ENCODE results near the gene SCAMP1.

SCAMP1 gene

GRCh38 chr5:78326930-78327329 lies 33.5 kb upstream of the SCAMP1 start:
- Mint-ChIP-seq H3K9me3 (no peaks in the 10 kb centered on the region), H3K27me3 (ENCODE audit: low read depth) (no peaks in the 10 kb centered on the region), H3K4me3 (no peak overlapping the region), H3K4me1 (no peaks in the 10 kb centered on the region), H3K36me3 (ENCODE audit: low read depth) (no peaks in the 10 kb centered on the region), H3K27ac (no peak overlapping the region)
- TF ChIP-seq CTCF (IDR thresholded peaks at IDR 0.05; ENCODE audit: unreplicated experiment in 3 of 3) = no peak

- H3K9me3 Mint-ChIP-seq = no peaks in the 10 kb centered on the region
Measured at GRCh38 chr5:78327761-78328510, 32.5 kb upstream of the SCAMP1 start.

GRCh38 chr5:78328585-78329173 lies 31.7 kb upstream of the SCAMP1 start:
- no peak overlapping the region for H3K4me3 Mint-ChIP-seq
- H3K27ac Mint-ChIP-seq = peak overlapping the region in 1 of 3 experiments; percentile 6
- TF ChIP-seq CTCF (IDR thresholded peaks at IDR 0.05; ENCODE audit: unreplicated experiment in 3 of 3) = no peak
- no peaks in the 10 kb centered on the region for H3K4me1 Mint-ChIP-seq
- no peaks in the 10 kb centered on the region for H3K27me3 Mint-ChIP-seq (ENCODE audit: low read depth)
- H3K9me3 Mint-ChIP-seq = no peaks in the 10 kb centered on the region
- H3K36me3 Mint-ChIP-seq (ENCODE audit: low read depth) = no peaks in the 10 kb centered on the region

More at GRCh38 chr5:78327761-78328510, 32.5 kb upstream of the SCAMP1 start:
- H3K27me3 Mint-ChIP-seq (ENCODE audit: low read depth) = no peaks in the 10 kb centered on the region
- no peaks in the 10 kb centered on the region for H3K4me1 Mint-ChIP-seq
- TF ChIP-seq CTCF (IDR thresholded peaks at IDR 0.05; ENCODE audit: unreplicated experiment in 3 of 3) = no peak
- H3K4me3 Mint-ChIP-seq = no peak overlapping the region
- H3K27ac Mint-ChIP-seq = no peak overlapping the region
- no peaks in the 10 kb centered on the region for H3K36me3 Mint-ChIP-seq (ENCODE audit: low read depth)

- peaks cover 6% of the 10 kb centered on the region for H3K4me1 Mint-ChIP-seq
- no peaks in the 10 kb centered on the region for H3K36me3 Mint-ChIP-seq (ENCODE audit: low read depth)
- no peak overlapping the region for H3K4me3 Mint-ChIP-seq
- H3K27ac Mint-ChIP-seq = no peak overlapping the region
- peaks cover 8% of the 10 kb centered on the region for H3K9me3 Mint-ChIP-seq
- TF ChIP-seq CTCF (IDR thresholded peaks at IDR 0.05; ENCODE audit: unreplicated experiment in 3 of 3) = no peak
- no peaks in the 10 kb centered on the region for H3K27me3 Mint-ChIP-seq (ENCODE audit: low read depth)
Measured at GRCh38 chr5:78331523-78332080, 28.8 kb upstream of the SCAMP1 start.

GRCh38 chr5:78334811-78335210 lies 25.6 kb upstream of the SCAMP1 start:
- Mint-ChIP-seq H3K4me1 (peaks cover 6% of the 10 kb centered on the region), H3K4me3 (no peak overlapping the region), H3K27me3 (ENCODE audit: low read depth) (no peaks in the 10 kb centered on the region), H3K9me3 (peaks cover 22% of the 10 kb centered on the region), H3K36me3 (ENCODE audit: low read depth) (no peaks in the 10 kb centered on the region), H3K27ac (no peak overlapping the region)
- TF ChIP-seq CTCF (IDR thresholded peaks at IDR 0.05; ENCODE audit: unreplicated experiment in 3 of 3) = no peak
